ENCODE measurements around the gene PLEKHA5. TPM values are rescaled to one million over a fixed set of nuclear protein-coding genes. Genes with fewer than 3 reads are reported as not detected.
"Not testable (repeated sequence)": the region's sequence is repeated elsewhere in the genome, so short reads cannot be mapped to it uniquely, and the experiment has no call there.

The PLEKHA5 gene
- total and polyA plus RNA-seq, 4 donors, result 4.9 to 88.5 (median 20.9) TPM

DNA sequence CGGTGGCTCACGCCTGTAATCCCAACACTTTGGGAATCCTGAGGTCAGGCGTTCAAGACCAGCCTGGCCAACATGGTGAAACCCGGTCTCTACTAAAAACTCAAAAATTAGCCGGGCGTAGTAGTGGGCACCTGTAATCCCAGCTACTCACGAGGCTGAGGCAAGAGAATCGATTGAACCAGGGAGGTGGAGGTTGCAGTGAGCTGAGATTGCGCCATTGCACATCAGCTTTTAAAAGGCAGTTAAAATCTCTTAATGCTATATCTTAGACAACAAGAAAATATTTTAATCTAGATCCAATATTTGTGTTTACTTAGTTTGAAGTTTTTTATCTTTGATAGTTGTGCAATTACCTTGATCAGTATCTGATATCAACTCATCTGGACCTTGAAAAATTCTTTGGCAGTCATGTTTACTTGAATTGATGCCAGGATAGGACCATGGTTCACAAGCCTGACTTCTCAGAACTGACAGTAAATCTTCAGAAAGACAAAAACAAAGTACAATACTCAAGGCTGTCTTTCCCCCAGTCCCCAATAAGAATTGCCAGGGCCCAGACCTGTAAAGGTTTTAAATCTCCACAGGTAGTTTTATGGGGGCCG lies 174.7 kb downstream of the PLEKHA5 start:
- DNase-seq, result no peak
- no peak for ATAC-seq (ENCODE audit: insufficient read depth, low FRiP score)
- Histone ChIP-seq H3K9me3 (ENCODE audit: control insufficient read depth in 4 of 4, insufficient read depth in 3 of 4, low read length in 3 of 4) (no peaks in the 10 kb centered on the region), H3K36me3 (ENCODE audit: control insufficient read depth in 4 of 4, insufficient read depth in 4 of 4, low read length in 4 of 4) (peaks cover 2 to 10% (median 9%) of the 10 kb centered on the region in 4 donors), H3K27me3 (ENCODE audit: control insufficient read depth in 3 of 3, insufficient read depth in 3 of 3, low read length in 2 of 3) (no peaks in the 10 kb centered on the region), H3K4me1 (ENCODE audit: control insufficient read depth in 5 of 5, insufficient read depth in 5 of 5, low read length in 5 of 5) (peaks cover 0 to 5% (median 0%) of the 10 kb centered on the region in 5 donors), H3K9ac (ENCODE audit: insufficient read depth in 1 of 2, low read length in 2 of 2) (no peak overlapping the region), H3K4me3 (no peak overlapping the region), H3K27ac (ENCODE audit: low read depth in 1 of 2, low read length in 1 of 2) (no peak overlapping the region)
- TF ChIP-seq CTCF (IDR thresholded peaks at IDR 0.05; ENCODE audit: control extremely low read depth, extremely low read depth), result no peak
- WGBS, 2 donors, result 94 to 95% methylated on average over 10 of the region's 10 CpGs

- not testable (repeated sequence) for H3K4me1 ChIP-seq (ENCODE audit: control insufficient read depth in 5 of 5, insufficient read depth in 5 of 5, low read length in 5 of 5); H3K4me3 ChIP-seq; H3K27me3 ChIP-seq (ENCODE audit: control insufficient read depth in 3 of 3, insufficient read depth in 3 of 3, low read length in 2 of 3); H3K9ac ChIP-seq (ENCODE audit: insufficient read depth in 1 of 2, low read length in 2 of 2); H3K9me3 ChIP-seq (ENCODE audit: control insufficient read depth in 4 of 4, insufficient read depth in 3 of 4, low read length in 3 of 4); DNase-seq; H3K27ac ChIP-seq (ENCODE audit: low read depth in 1 of 2, low read length in 1 of 2); ATAC-seq (ENCODE audit: insufficient read depth, low FRiP score)
- 97% methylated on average over 14 of the region's 14 CpGs for WGBS, 2 donors
- peaks cover 2 to 10% (median 9%) of the 10 kb centered on the region in 4 donors for H3K36me3 ChIP-seq (ENCODE audit: control insufficient read depth in 4 of 4, insufficient read depth in 4 of 4, low read length in 4 of 4)
Observed at GRCh38 chr12:19305621-19306020, 176.1 kb downstream of the PLEKHA5 start.

GRCh38 chr12:19306366-19306765 lies 176.8 kb downstream of the PLEKHA5 start:
- no peak overlapping the region for H3K9ac ChIP-seq (ENCODE audit: insufficient read depth in 1 of 2, low read length in 2 of 2)
- ATAC-seq (ENCODE audit: insufficient read depth, low FRiP score) (no peak), DNase-seq (no peak)
- no peaks in the 10 kb centered on the region for H3K9me3 ChIP-seq (ENCODE audit: control insufficient read depth in 4 of 4, insufficient read depth in 3 of 4, low read length in 3 of 4)
- peaks cover 2 to 10% (median 9%) of the 10 kb centered on the region in 4 donors for H3K36me3 ChIP-seq (ENCODE audit: control insufficient read depth in 4 of 4, insufficient read depth in 4 of 4, low read length in 4 of 4)
- 98 to 99% methylated on average over 32 to 35 of the region's 35 CpGs for WGBS, 2 donors
- peaks cover 0 to 5% (median 0%) of the 10 kb centered on the region in 5 donors for H3K4me1 ChIP-seq (ENCODE audit: control insufficient read depth in 5 of 5, insufficient read depth in 5 of 5, low read length in 5 of 5)
- no peak overlapping the region for H3K27ac ChIP-seq (ENCODE audit: low read depth in 1 of 2, low read length in 1 of 2)
- no peak for TF ChIP-seq CTCF (IDR thresholded peaks at IDR 0.05; ENCODE audit: control extremely low read depth, extremely low read depth)
- no peaks in the 10 kb centered on the region for H3K27me3 ChIP-seq (ENCODE audit: control insufficient read depth in 3 of 3, insufficient read depth in 3 of 3, low read length in 2 of 3)
- H3K4me3 ChIP-seq, result no peak overlapping the region

DNA sequence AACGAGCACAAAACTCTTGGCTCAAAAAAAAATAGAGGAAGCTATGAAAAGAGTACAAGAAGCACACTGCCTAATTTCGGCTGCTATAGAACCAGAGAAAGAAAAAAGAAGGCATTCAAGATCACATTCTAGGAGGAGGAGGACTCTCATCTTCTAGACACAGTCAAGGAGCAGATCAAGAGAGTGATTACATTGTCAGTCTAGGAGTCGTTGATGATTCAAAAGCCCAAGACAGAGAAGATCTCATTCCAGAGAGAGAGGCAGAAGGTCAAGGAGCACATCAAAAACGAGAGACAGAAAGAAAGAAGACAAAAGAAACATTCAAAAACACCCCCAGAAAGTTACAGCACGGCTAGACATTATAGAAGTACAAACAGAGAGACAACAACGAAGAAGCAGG lies 177.9 kb downstream of the PLEKHA5 start:
- no peak for DNase-seq
- no peak overlapping the region for H3K27ac ChIP-seq (ENCODE audit: low read depth in 1 of 2, low read length in 1 of 2)
- no peaks in the 10 kb centered on the region for H3K9me3 ChIP-seq (ENCODE audit: control insufficient read depth in 4 of 4, insufficient read depth in 3 of 4, low read length in 3 of 4)
- H3K27me3 ChIP-seq (ENCODE audit: control insufficient read depth in 3 of 3, insufficient read depth in 3 of 3, low read length in 2 of 3), result no peaks in the 10 kb centered on the region
- H3K4me3 ChIP-seq, result no peak overlapping the region
- ATAC-seq (ENCODE audit: insufficient read depth, low FRiP score), result no peak
- H3K9ac ChIP-seq (ENCODE audit: insufficient read depth in 1 of 2, low read length in 2 of 2), result no peak overlapping the region
- TF ChIP-seq CTCF (IDR thresholded peaks at IDR 0.05; ENCODE audit: control extremely low read depth, extremely low read depth), result no peak
- H3K36me3 ChIP-seq (ENCODE audit: control insufficient read depth in 4 of 4, insufficient read depth in 4 of 4, low read length in 4 of 4), result peaks cover 2 to 10% (median 9%) of the 10 kb centered on the region in 4 donors
- H3K4me1 ChIP-seq (ENCODE audit: control insufficient read depth in 5 of 5, insufficient read depth in 5 of 5, low read length in 5 of 5), result no peaks in the 10 kb centered on the region
- WGBS, 2 donors, result 90 to 96% methylated on average over 6 of the region's 6 CpGs

Measured in lung (tissue), 12 donors.